ENCODE measurements around the gene PGM5. TPM values are rescaled to one million over a fixed set of nuclear protein-coding genes. Genes with fewer than 3 reads are reported as not detected.
"Not testable (repeated sequence)": the region's sequence is repeated elsewhere in the genome, so short reads cannot be mapped to it uniquely, and the experiment has no call there.

The PGM5 gene
- total and polyA plus RNA-seq, 2 donors (not counting 3 experiments of a cell fraction or from before 2014, with no cell fraction given) = 0.14 to 1.9 TPM

DNA sequence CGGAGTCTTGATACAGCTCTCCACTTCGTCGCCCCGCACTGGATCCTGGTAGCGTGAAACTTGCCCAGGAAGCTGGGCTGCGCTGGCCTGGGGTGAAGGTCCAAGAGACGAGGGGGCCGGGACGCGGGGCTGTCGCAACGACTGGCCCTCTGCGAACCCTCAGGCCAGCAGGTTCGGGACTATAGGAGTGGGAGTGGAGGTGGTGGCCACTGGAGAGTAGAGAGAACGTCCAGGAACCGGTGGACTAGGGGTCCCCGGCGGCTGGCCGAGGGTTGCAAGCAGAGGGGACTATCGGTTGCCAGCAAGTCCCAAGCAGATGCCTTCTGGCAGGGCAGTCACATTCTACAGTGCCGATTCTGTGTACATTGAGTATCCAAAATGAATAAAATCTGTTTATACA, 48.8 kb upstream of the PGM5 start:
- POLR2A ChIA-PET; H3K4me3 ChIP-seq (replicated peaks in 1 of 3; ENCODE audit: insufficient read depth in 1 of 3, low read depth in 1 of 3, low read length in 3 of 3); H2AFZ ChIP-seq (ENCODE audit: low read depth, low read length); BruUV-seq (replicated peaks); H3K9me3 ChIP-seq (replicated peaks; ENCODE audit: control insufficient read depth, insufficient read depth, low read length); H3K4me2 ChIP-seq (ENCODE audit: insufficient read depth, low read length); DNase-seq (ENCODE audit: low read depth, low spot score); H3K4me1 ChIP-seq (ENCODE audit: control insufficient read depth, extremely low read depth, insufficient read depth, low read length); H3K36me3 ChIP-seq (ENCODE audit: control insufficient read depth in 2 of 2, extremely low read depth in 1 of 2, insufficient read depth in 2 of 2, low read length in 2 of 2); FAIRE-seq; H3K27ac ChIP-seq (ENCODE audit: insufficient read depth, low read depth, low read length); H3K27me3 ChIP-seq (ENCODE audit: control insufficient read depth in 2 of 2, insufficient read depth in 2 of 2, low read length in 2 of 2); H3K9ac ChIP-seq (replicated peaks; ENCODE audit: extremely low read depth, insufficient read depth, low read length); H3K79me2 ChIP-seq (ENCODE audit: control insufficient read depth, insufficient read depth, low read length); H4K20me1 ChIP-seq (replicated peaks; ENCODE audit: control insufficient read depth, extremely low read depth, insufficient read depth, low read length); intact Hi-C loops (cut with micrococcal nuclease); H3K9me1 ChIP-seq (replicated peaks; ENCODE audit: control insufficient read depth, extremely low read depth, insufficient read depth, low read length); CTCF ChIA-PET; dilution Hi-C loops (cut with MboI; ENCODE audit: extremely low pct_ligation_motif_present, low sequenced_read_pairs): not testable (repeated sequence)
- peak; percentile 54 for TF ChIP-seq EZH2 (IDR thresholded peaks at IDR 0.05; ENCODE audit: borderline replicate concordance, low read depth, low read length, severe bottlenecking)

DNA sequence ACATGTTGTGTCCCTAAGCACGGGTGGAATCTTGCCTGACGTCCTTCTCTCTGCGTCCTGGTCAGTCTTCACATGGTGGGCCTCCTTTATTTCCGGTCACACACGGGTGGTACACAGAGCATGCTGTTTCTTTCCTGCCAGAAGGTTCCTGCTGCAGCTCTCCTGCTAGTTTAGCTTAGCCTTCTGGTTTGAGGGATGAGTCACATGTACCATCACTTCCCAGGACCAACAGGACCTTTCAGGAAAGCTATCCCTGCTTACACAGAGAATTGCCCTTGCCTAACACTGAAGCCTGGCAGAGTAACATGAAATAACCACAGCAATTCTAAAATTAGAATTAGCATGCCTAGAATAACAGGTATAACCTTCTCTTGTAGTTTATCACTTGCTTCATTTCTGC, 45.2 kb upstream of the PGM5 start:
- H3K36me3 ChIP-seq (ENCODE audit: control insufficient read depth in 2 of 2, extremely low read depth in 1 of 2, insufficient read depth in 2 of 2, low read length in 2 of 2); dilution Hi-C loops (cut with MboI; ENCODE audit: extremely low pct_ligation_motif_present, low sequenced_read_pairs); H3K9me3 ChIP-seq (replicated peaks; ENCODE audit: control insufficient read depth, insufficient read depth, low read length); H3K4me2 ChIP-seq (ENCODE audit: insufficient read depth, low read length); CTCF ChIA-PET; H3K4me3 ChIP-seq (replicated peaks in 1 of 3; ENCODE audit: insufficient read depth in 1 of 3, low read depth in 1 of 3, low read length in 3 of 3); H3K27me3 ChIP-seq (ENCODE audit: control insufficient read depth in 2 of 2, insufficient read depth in 2 of 2, low read length in 2 of 2); intact Hi-C loops (cut with micrococcal nuclease); H3K79me2 ChIP-seq (ENCODE audit: control insufficient read depth, insufficient read depth, low read length); H3K4me1 ChIP-seq (ENCODE audit: control insufficient read depth, extremely low read depth, insufficient read depth, low read length); H2AFZ ChIP-seq (ENCODE audit: low read depth, low read length); H3K27ac ChIP-seq (ENCODE audit: insufficient read depth, low read depth, low read length); POLR2A ChIA-PET; BruUV-seq (replicated peaks); H3K9ac ChIP-seq (replicated peaks; ENCODE audit: extremely low read depth, insufficient read depth, low read length); H3K9me1 ChIP-seq (replicated peaks; ENCODE audit: control insufficient read depth, extremely low read depth, insufficient read depth, low read length); DNase-seq (ENCODE audit: low read depth, low spot score); FAIRE-seq; H4K20me1 ChIP-seq (replicated peaks; ENCODE audit: control insufficient read depth, extremely low read depth, insufficient read depth, low read length): not testable (repeated sequence)

DNA sequence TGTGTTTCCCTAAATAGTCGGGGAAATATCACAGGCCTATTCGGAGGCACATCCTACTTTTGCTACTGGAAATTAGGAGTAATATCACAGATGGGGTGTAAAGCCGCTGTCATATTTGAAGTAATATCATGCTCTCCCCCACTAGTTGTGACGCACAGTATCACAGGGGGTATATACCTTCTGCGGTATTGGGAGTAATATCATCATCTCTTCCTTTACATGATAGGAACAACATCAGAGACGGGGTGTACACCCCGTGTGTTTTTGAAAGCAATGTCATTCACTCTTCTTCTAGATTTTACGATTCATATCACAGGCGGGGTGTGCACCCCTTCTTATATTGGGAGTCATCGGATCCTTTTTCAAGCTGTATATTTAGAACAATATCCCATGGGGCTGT, 38.2 kb upstream of the PGM5 start:
- H3K9ac ChIP-seq (replicated peaks; ENCODE audit: extremely low read depth, insufficient read depth, low read length); H3K27me3 ChIP-seq (ENCODE audit: control insufficient read depth in 2 of 2, insufficient read depth in 2 of 2, low read length in 2 of 2); CTCF ChIA-PET; H3K36me3 ChIP-seq (ENCODE audit: control insufficient read depth in 2 of 2, extremely low read depth in 1 of 2, insufficient read depth in 2 of 2, low read length in 2 of 2); H3K4me3 ChIP-seq (replicated peaks in 1 of 3; ENCODE audit: insufficient read depth in 1 of 3, low read depth in 1 of 3, low read length in 3 of 3); H3K9me1 ChIP-seq (replicated peaks; ENCODE audit: control insufficient read depth, extremely low read depth, insufficient read depth, low read length); dilution Hi-C loops (cut with MboI; ENCODE audit: extremely low pct_ligation_motif_present, low sequenced_read_pairs); DNase-seq (ENCODE audit: low read depth, low spot score); BruUV-seq (replicated peaks); H2AFZ ChIP-seq (ENCODE audit: low read depth, low read length); H4K20me1 ChIP-seq (replicated peaks; ENCODE audit: control insufficient read depth, extremely low read depth, insufficient read depth, low read length); POLR2A ChIA-PET; H3K9me3 ChIP-seq (replicated peaks; ENCODE audit: control insufficient read depth, insufficient read depth, low read length); H3K79me2 ChIP-seq (ENCODE audit: control insufficient read depth, insufficient read depth, low read length); H3K4me1 ChIP-seq (ENCODE audit: control insufficient read depth, extremely low read depth, insufficient read depth, low read length); H3K4me2 ChIP-seq (ENCODE audit: insufficient read depth, low read length); H3K27ac ChIP-seq (ENCODE audit: insufficient read depth, low read depth, low read length); intact Hi-C loops (cut with micrococcal nuclease): not testable (repeated sequence)
- FAIRE-seq = peak; percentile 26

DNA sequence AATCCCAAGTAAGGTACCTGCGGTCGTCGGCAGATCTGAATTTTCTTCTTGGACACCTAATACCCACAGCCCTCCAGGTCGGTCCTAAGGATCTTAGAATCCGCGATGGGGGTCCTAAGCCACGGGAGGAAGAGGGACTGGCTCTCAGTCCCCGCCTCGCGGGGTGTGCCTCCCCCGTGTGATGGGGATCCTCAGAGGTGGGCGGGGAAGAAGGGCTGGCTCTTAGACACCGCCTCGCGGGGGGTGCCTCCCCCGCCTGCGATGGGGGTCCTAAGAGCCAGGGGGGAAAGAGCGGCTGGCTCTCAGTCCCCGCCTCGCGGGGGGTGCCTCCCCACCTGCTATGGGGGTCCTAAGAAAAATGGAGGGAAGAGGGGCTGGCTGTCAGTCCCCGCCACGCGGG, 32.7 kb upstream of the PGM5 start:
- H3K9ac ChIP-seq (replicated peaks; ENCODE audit: extremely low read depth, insufficient read depth, low read length); H3K9me3 ChIP-seq (replicated peaks; ENCODE audit: control insufficient read depth, insufficient read depth, low read length); POLR2A ChIA-PET; CTCF ChIA-PET; H4K20me1 ChIP-seq (replicated peaks; ENCODE audit: control insufficient read depth, extremely low read depth, insufficient read depth, low read length); H3K27me3 ChIP-seq (ENCODE audit: control insufficient read depth in 2 of 2, insufficient read depth in 2 of 2, low read length in 2 of 2); H3K79me2 ChIP-seq (ENCODE audit: control insufficient read depth, insufficient read depth, low read length); DNase-seq (ENCODE audit: low read depth, low spot score); H3K27ac ChIP-seq (ENCODE audit: insufficient read depth, low read depth, low read length); H3K36me3 ChIP-seq (ENCODE audit: control insufficient read depth in 2 of 2, extremely low read depth in 1 of 2, insufficient read depth in 2 of 2, low read length in 2 of 2); BruUV-seq (replicated peaks); H3K4me2 ChIP-seq (ENCODE audit: insufficient read depth, low read length); H3K4me3 ChIP-seq (replicated peaks in 1 of 3; ENCODE audit: insufficient read depth in 1 of 3, low read depth in 1 of 3, low read length in 3 of 3); H2AFZ ChIP-seq (ENCODE audit: low read depth, low read length); H3K4me1 ChIP-seq (ENCODE audit: control insufficient read depth, extremely low read depth, insufficient read depth, low read length); dilution Hi-C loops (cut with MboI; ENCODE audit: extremely low pct_ligation_motif_present, low sequenced_read_pairs); intact Hi-C loops (cut with micrococcal nuclease); H3K9me1 ChIP-seq (replicated peaks; ENCODE audit: control insufficient read depth, extremely low read depth, insufficient read depth, low read length); FAIRE-seq: not testable (repeated sequence)
